Liver (tissue), 3 donors: ENCODE data around the gene SLC26A11.

Source experiments
- GABPA ChIP-seq, 2 donors: IDR thresholded peaks in 1 of 2; conservative IDR thresholded peaks in 1 of 2; 2 replicates each; pipeline ENCODE4 v1.6.1; 2016; ENCODE audit warnings: antibody characterized with exemption in 2 of 2, mild to moderate bottlenecking in 1 of 2, moderate library complexity in 1 of 2
- HNF4A ChIP-seq, 2 donors: conservative IDR thresholded peaks; 2 replicates each; pipeline ENCODE4 v1.6.1; 2016; ENCODE audit warnings: antibody characterized with exemption in 2 of 2, mild to moderate bottlenecking in 2 of 2
- HNF4G ChIP-seq: IDR thresholded peaks from 2 replicates; pipeline ENCODE4 v1.6.1; 2016; ENCODE audit warnings: antibody characterized with exemption
- JUND ChIP-seq, 2 donors: IDR thresholded peaks; 2 replicates each; pipeline ENCODE4 v1.6.1; 2016; ENCODE audit warnings: antibody characterized with exemption in 2 of 2
- NR2F2 ChIP-seq: IDR thresholded peaks from 2 replicates; pipeline ENCODE4 v1.6.1; 2016; ENCODE audit warnings: antibody characterized with exemption
- RAD21 ChIP-seq, 2 donors: IDR thresholded peaks; 2 replicates each; pipeline ENCODE4 v1.6.1; 2016; ENCODE audit warnings: antibody characterized with exemption in 2 of 2, mild to moderate bottlenecking in 2 of 2
- SP1 ChIP-seq: IDR thresholded peaks from 2 replicates; pipeline ENCODE4 v1.6.1; 2018; ENCODE audit warnings: antibody characterized with exemption, mild to moderate bottlenecking
- TAF1 ChIP-seq: conservative IDR thresholded peaks from 2 replicates; pipeline ENCODE4 v1.6.1; 2016; ENCODE audit warnings: antibody characterized with exemption, mild to moderate bottlenecking
- TF ChIP-seq, protein P1 (sequence below): fragments of 150-350 bp; IDR thresholded peaks from 2 replicates; pipeline ENCODE4 v1.5.1; 2017; ENCODE audit warnings: improper control_type of control experiment, low read depth, low read length; ENCODE audit not compliant: missing input control
- TF ChIP-seq, protein P2 (sequence below): IDR thresholded peaks from 2 replicates; pipeline ENCODE4 v1.6.1; 2016; ENCODE audit warnings: antibody characterized with exemption
- TF ChIP-seq, protein P3 (sequence below): IDR thresholded peaks from 2 replicates; pipeline ENCODE4 v1.6.1; 2016; ENCODE audit warnings: antibody characterized with exemption, mild to moderate bottlenecking
- TF ChIP-seq, protein P4 (sequence below): IDR thresholded peaks from 2 replicates; pipeline ENCODE4 v1.6.1; 2016; ENCODE audit warnings: antibody characterized with exemption
- donor health status: healthy.
- donor health status: healthy.

DNA sequence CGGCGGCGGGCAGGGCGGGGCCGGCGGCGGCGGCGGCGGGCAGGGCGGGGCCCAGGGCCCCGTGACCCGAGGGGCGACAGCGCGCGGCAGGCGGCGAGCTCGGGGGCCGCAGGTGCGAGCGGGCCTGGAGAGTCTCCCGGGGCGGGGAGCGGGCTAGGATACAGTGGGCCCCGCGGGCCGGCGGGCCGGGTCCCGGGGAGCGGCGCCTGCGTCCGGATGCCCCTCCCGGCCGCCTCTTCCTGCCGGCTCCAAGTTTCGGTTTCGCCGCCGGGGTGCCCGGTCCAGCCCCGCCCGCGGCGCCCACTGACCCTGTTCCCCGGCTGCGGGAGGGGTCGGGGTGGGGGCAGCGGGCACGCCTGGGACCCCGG lies 40.5 kb downstream of the SLC26A11 start, which contains the start of gene RNF213:
- TF ChIP-seq, protein P1, sequence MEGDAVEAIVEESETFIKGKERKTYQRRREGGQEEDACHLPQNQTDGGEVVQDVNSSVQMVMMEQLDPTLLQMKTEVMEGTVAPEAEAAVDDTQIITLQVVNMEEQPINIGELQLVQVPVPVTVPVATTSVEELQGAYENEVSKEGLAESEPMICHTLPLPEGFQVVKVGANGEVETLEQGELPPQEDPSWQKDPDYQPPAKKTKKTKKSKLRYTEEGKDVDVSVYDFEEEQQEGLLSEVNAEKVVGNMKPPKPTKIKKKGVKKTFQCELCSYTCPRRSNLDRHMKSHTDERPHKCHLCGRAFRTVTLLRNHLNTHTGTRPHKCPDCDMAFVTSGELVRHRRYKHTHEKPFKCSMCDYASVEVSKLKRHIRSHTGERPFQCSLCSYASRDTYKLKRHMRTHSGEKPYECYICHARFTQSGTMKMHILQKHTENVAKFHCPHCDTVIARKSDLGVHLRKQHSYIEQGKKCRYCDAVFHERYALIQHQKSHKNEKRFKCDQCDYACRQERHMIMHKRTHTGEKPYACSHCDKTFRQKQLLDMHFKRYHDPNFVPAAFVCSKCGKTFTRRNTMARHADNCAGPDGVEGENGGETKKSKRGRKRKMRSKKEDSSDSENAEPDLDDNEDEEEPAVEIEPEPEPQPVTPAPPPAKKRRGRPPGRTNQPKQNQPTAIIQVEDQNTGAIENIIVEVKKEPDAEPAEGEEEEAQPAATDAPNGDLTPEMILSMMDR, result no peak
- no peak for TF ChIP-seq HNF4G
- TF ChIP-seq NR2F2, result no peak
- TF ChIP-seq JUND (IDR thresholded peaks at IDR 0.05), result no peak
- no peak for TF ChIP-seq SP1
- TF ChIP-seq, protein P2, sequence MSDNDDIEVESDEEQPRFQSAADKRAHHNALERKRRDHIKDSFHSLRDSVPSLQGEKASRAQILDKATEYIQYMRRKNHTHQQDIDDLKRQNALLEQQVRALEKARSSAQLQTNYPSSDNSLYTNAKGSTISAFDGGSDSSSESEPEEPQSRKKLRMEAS, result no peak
- TF ChIP-seq GABPA (IDR thresholded peaks at IDR 0.05 in 1 of 2, conservative IDR thresholded peaks at IDR 0.05 in 1 of 2), result no peak
- TF ChIP-seq, protein P3, sequence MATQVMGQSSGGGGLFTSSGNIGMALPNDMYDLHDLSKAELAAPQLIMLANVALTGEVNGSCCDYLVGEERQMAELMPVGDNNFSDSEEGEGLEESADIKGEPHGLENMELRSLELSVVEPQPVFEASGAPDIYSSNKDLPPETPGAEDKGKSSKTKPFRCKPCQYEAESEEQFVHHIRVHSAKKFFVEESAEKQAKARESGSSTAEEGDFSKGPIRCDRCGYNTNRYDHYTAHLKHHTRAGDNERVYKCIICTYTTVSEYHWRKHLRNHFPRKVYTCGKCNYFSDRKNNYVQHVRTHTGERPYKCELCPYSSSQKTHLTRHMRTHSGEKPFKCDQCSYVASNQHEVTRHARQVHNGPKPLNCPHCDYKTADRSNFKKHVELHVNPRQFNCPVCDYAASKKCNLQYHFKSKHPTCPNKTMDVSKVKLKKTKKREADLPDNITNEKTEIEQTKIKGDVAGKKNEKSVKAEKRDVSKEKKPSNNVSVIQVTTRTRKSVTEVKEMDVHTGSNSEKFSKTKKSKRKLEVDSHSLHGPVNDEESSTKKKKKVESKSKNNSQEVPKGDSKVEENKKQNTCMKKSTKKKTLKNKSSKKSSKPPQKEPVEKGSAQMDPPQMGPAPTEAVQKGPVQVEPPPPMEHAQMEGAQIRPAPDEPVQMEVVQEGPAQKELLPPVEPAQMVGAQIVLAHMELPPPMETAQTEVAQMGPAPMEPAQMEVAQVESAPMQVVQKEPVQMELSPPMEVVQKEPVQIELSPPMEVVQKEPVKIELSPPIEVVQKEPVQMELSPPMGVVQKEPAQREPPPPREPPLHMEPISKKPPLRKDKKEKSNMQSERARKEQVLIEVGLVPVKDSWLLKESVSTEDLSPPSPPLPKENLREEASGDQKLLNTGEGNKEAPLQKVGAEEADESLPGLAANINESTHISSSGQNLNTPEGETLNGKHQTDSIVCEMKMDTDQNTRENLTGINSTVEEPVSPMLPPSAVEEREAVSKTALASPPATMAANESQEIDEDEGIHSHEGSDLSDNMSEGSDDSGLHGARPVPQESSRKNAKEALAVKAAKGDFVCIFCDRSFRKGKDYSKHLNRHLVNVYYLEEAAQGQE, result no peak
- TF ChIP-seq RAD21 (IDR thresholded peaks at IDR 0.05), result no peak
- no peak for TF ChIP-seq HNF4A (conservative IDR thresholded peaks at IDR 0.05)
- TF ChIP-seq, protein P4, sequence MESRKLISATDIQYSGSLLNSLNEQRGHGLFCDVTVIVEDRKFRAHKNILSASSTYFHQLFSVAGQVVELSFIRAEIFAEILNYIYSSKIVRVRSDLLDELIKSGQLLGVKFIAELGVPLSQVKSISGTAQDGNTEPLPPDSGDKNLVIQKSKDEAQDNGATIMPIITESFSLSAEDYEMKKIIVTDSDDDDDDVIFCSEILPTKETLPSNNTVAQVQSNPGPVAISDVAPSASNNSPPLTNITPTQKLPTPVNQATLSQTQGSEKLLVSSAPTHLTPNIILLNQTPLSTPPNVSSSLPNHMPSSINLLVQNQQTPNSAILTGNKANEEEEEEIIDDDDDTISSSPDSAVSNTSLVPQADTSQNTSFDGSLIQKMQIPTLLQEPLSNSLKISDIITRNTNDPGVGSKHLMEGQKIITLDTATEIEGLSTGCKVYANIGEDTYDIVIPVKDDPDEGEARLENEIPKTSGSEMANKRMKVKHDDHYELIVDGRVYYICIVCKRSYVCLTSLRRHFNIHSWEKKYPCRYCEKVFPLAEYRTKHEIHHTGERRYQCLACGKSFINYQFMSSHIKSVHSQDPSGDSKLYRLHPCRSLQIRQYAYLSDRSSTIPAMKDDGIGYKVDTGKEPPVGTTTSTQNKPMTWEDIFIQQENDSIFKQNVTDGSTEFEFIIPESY, result no peak
- TF ChIP-seq TAF1, result no peak
